ENCODE measurements around the gene MYO1E.

GRCh38 chr15:59252137-59252536 is 120.5 kb downstream of the MYO1E start:
- TF ChIP-seq PATZ1 (CRISPR knock-in tag; IDR thresholded peaks at IDR 0.05; ENCODE audit: borderline replicate concordance): no peak
- TF ChIP-seq TOX (CRISPR knock-in tag; IDR thresholded peaks at IDR 0.05; ENCODE audit: borderline replicate concordance): no peak
- no peak for TF ChIP-seq BACH2 (CRISPR knock-in tag; IDR thresholded peaks at IDR 0.05; ENCODE audit: borderline replicate concordance)
- no peak for TF ChIP-seq TSHZ2 (CRISPR knock-in tag; IDR thresholded peaks at IDR 0.05)
- no peak for TF ChIP-seq ARNTL (CRISPR knock-in tag; IDR thresholded peaks at IDR 0.05; ENCODE audit: borderline replicate concordance, low read depth)
- no peak for TF ChIP-seq CREB5 (CRISPR knock-in tag; IDR thresholded peaks at IDR 0.05; ENCODE audit: low read depth)
- no peak for TF ChIP-seq ZNF70 (CRISPR knock-in tag; IDR thresholded peaks at IDR 0.05)
- TF ChIP-seq ZNF8 (CRISPR knock-in tag; IDR thresholded peaks at IDR 0.05): no peak
- no peak for TF ChIP-seq RARB (CRISPR knock-in tag; IDR thresholded peaks at IDR 0.05)
- TF ChIP-seq TCF4 (CRISPR knock-in tag; IDR thresholded peaks at IDR 0.05; ENCODE audit: borderline replicate concordance): no peak
- no peak for TF ChIP-seq ESRRG (CRISPR knock-in tag; IDR thresholded peaks at IDR 0.05)
- TF ChIP-seq ZNF565 (CRISPR knock-in tag; conservative IDR thresholded peaks at IDR 0.05; ENCODE audit: low read depth): no peak
- no peak for TF ChIP-seq ZFP30 (CRISPR knock-in tag; IDR thresholded peaks at IDR 0.05)
- TF ChIP-seq ZC3H10 (CRISPR knock-in tag; IDR thresholded peaks at IDR 0.05): no peak
